Kidney epithelial cell (primary cell): ENCODE results near the gene C11orf86. TPM values are rescaled to one million over a fixed set of nuclear protein-coding genes. Genes with fewer than 3 reads are reported as not detected.

Experiments used
- DNase-seq: peaks from one replicate; pipeline ENCODE4 v3.0.0-alpha.2; 2010; ENCODE audit warnings: low read depth
- H3K27me3 ChIP-seq: 2 replicates; pipeline ENCODE4 v1.6.0; 2011; ENCODE audit warnings: low read length; ENCODE audit not compliant: control insufficient read depth, insufficient read depth
- H3K36me3 ChIP-seq: 2 replicates; pipeline ENCODE4 v1.5.1; 2011; ENCODE audit warnings: low read length; ENCODE audit not compliant: control insufficient read depth, insufficient read depth
- H3K4me3 ChIP-seq: 2 replicates; pipeline ENCODE4 v1.5.1; 2011; ENCODE audit warnings: low read depth, mild to moderate bottlenecking, control low read depth, low read length
- CTCF ChIP-seq: IDR thresholded peaks from 2 replicates; pipeline ENCODE4 v1.5.1; 2011; ENCODE audit warnings: mild to moderate bottlenecking, moderate library complexity, low read length, control low read depth, inconsistent platforms; ENCODE audit not compliant: insufficient read depth, poor library complexity, severe bottlenecking
- total RNA-seq: library from RNA; depleted of rRNA; stranded (reverse); fragments of >200 nt; gene quantifications from 2 replicates; pipeline ENCODE4 v1.2.3, GENCODE V29; 2015

The C11orf86 gene
- total RNA-seq, 1 donor from 2014 or later, result not detected

GRCh38 chr11:66970371-66970806, 4.7 kb upstream of the C11orf86 start:
- no peak for TF ChIP-seq CTCF
- DNase-seq, result no peak
- Histone ChIP-seq H3K36me3 (no peaks in the 10 kb centered on the region), H3K27me3 (no peaks in the 10 kb centered on the region), H3K4me3 (no peak overlapping the region)

GRCh38 chr11:66970807-66971442, 4.2 kb upstream of the C11orf86 start:
- TF ChIP-seq CTCF, result no peak
- DNase-seq, result peak; percentile 100
- Histone ChIP-seq H3K36me3 (no peaks in the 10 kb centered on the region), H3K4me3 (no peak overlapping the region), H3K27me3 (no peaks in the 10 kb centered on the region)

GRCh38 chr11:66971488-66971887, 3.6 kb upstream of the C11orf86 start:
- H3K4me3 ChIP-seq, result no peak overlapping the region
- H3K27me3 ChIP-seq, result no peaks in the 10 kb centered on the region
- H3K36me3 ChIP-seq, result no peaks in the 10 kb centered on the region
- no peak for DNase-seq
- no peak for TF ChIP-seq CTCF

GRCh38 chr11:66973956-66974580, 1.0 kb upstream of the C11orf86 start:
- Histone ChIP-seq H3K36me3 (no peaks in the 10 kb centered on the region), H3K4me3 (no peak overlapping the region), H3K27me3 (no peaks in the 10 kb centered on the region)
- no peak for DNase-seq
- TF ChIP-seq CTCF, result no peak

GRCh38 chr11:66975405-66976027, 412 bp downstream of the C11orf86 start:
- TF ChIP-seq CTCF, result no peak
- no peak for DNase-seq
- Histone ChIP-seq H3K4me3 (no peak overlapping the region), H3K27me3 (no peaks in the 10 kb centered on the region), H3K36me3 (no peaks in the 10 kb centered on the region)
